ENCODE results near the gene IL4I1. TPM values are rescaled to one million over a fixed set of nuclear protein-coding genes. Genes with fewer than 3 reads are reported as not detected.

Gene IL4I1
- polyA plus RNA-seq, 3 donors = 3.2 to 3.5 (median 3.2) TPM

Other genes starting within 250 kb of the IL4I1 start
- gene IRF3, start 231.0 kb downstream of the IL4I1 start, polyA plus RNA-seq (ENCODE audit: insufficient read length in 3 of 3) = 10 to 100 TPM; 37.6 to 41.5 (median 39.3) TPM
- gene BCL2L12, start 231.0 kb downstream of the IL4I1 start, polyA plus RNA-seq (ENCODE audit: insufficient read length in 3 of 3) = 10 to 100 TPM; 16.4 to 21.9 (median 19.4) TPM
- gene PRMT1, start 219.6 kb downstream of the IL4I1 start, polyA plus RNA-seq (ENCODE audit: insufficient read length in 3 of 3) = 100 to 1,000 TPM; 205 to 221 (median 219) TPM
- under 1 TPM; 0.64 to 0.67 (median 0.64) TPM for gene ADM5, start 207.3 kb downstream of the IL4I1 start, polyA plus RNA-seq (ENCODE audit: insufficient read length in 3 of 3)
- gene CPT1C, start 205.8 kb downstream of the IL4I1 start, polyA plus RNA-seq (ENCODE audit: insufficient read length in 3 of 3) = 10 to 100 TPM in 1 of 3 donors, 1 to 10 TPM in 2; 8.0 to 10.9 (median 9.0) TPM
- under 1 TPM in 2 of 3 donors, not detected in 1; 0.10 to 0.15 TPM for gene TSKS, start 133.6 kb downstream of the IL4I1 start, polyA plus RNA-seq (ENCODE audit: insufficient read length in 3 of 3)
- gene AP2A1, start 129.9 kb downstream of the IL4I1 start, polyA plus RNA-seq (ENCODE audit: insufficient read length in 3 of 3) = 10 to 100 TPM; 40.8 to 48.0 (median 43.7) TPM
- 10 to 100 TPM; 29.3 to 37.1 (median 37.0) TPM for gene FUZ, start 83.6 kb downstream of the IL4I1 start, polyA plus RNA-seq (ENCODE audit: insufficient read length in 3 of 3)
- 10 to 100 TPM; 55.8 to 65.6 (median 56.0) TPM for gene MED25, start 78.6 kb downstream of the IL4I1 start, polyA plus RNA-seq (ENCODE audit: insufficient read length in 3 of 3)
- 100 to 1,000 TPM; 239 to 280 (median 278) TPM for gene PTOV1, start 45.7 kb downstream of the IL4I1 start, polyA plus RNA-seq (ENCODE audit: insufficient read length in 3 of 3)
- 10 to 100 TPM; 33.4 to 43.9 (median 36.2) TPM for gene PNKP, start 29.3 kb downstream of the IL4I1 start, polyA plus RNA-seq (ENCODE audit: insufficient read length in 3 of 3)
- 10 to 100 TPM; 22.8 to 29.3 (median 25.8) TPM for gene AKT1S1, start 19.5 kb downstream of the IL4I1 start, polyA plus RNA-seq (ENCODE audit: insufficient read length in 3 of 3)
- 10 to 100 TPM; 32.9 to 42.0 (median 37.2) TPM for gene TBC1D17, start 19.2 kb downstream of the IL4I1 start, polyA plus RNA-seq (ENCODE audit: insufficient read length in 3 of 3)
- 10 to 100 TPM; 19.7 to 20.8 (median 20.6) TPM for gene ATF5, start 32.3 kb upstream of the IL4I1 start, polyA plus RNA-seq (ENCODE audit: insufficient read length in 3 of 3)
- gene NUP62, start 32.6 kb upstream of the IL4I1 start, polyA plus RNA-seq (ENCODE audit: insufficient read length in 3 of 3) = 10 to 100 TPM; 49.9 to 54.6 (median 53.2) TPM
- 1 to 10 TPM; 3.9 to 4.8 (median 4.6) TPM for gene SIGLEC11, start 64.3 kb upstream of the IL4I1 start, polyA plus RNA-seq (ENCODE audit: insufficient read length in 3 of 3)
- 10 to 100 TPM; 45.1 to 51.0 (median 46.3) TPM for gene VRK3, start 128.5 kb upstream of the IL4I1 start, polyA plus RNA-seq (ENCODE audit: insufficient read length in 3 of 3)
- 10 to 100 TPM; 15.1 to 16.8 (median 16.0) TPM for gene ZNF473, start 129.1 kb upstream of the IL4I1 start, polyA plus RNA-seq (ENCODE audit: insufficient read length in 3 of 3)

All from right renal cortex interstitium (tissue), 3 donors.